Endothelial cell of umbilical vein (primary cell): ENCODE data around the gene ZNF485. TPM values are rescaled to one million over a fixed set of nuclear protein-coding genes. Genes with fewer than 3 reads are reported as not detected.
A peak's percentile ranks its signal among the peaks of the same experiment; 100 is the strongest.

Experiments
- BruUV-seq: library from RNA; stranded (reverse); fragments of 400-500 nt; replicated peaks from 2 replicates; lab custom pipeline; 2021; lab: Mats Ljungman, UMichigan
- CTCF ChIA-PET: fragments of 300-600, 350-600 bp; sonication (Branson Sonifier 250); formaldehyde crosslinking; loops from one replicate; lab custom pipeline; 2021; ENCODE audit warnings: antibody characterized with exemption, inconsistent platforms; lab: Charles Lee
- POLR2A ChIA-PET: fragments of 300-600, 350-600 bp; sonication (Branson Sonifier 250); formaldehyde crosslinking; loops from one replicate; lab custom pipeline; 2021; ENCODE audit warnings: antibody characterized with exemption, inconsistent platforms; lab: Charles Lee
- DNase-seq: peaks from one replicate; pipeline ENCODE4 v3.0.0-alpha.2; 2011; ENCODE audit warnings: low read depth, low spot score
- FAIRE-seq: peaks from 2 replicates; lab custom pipeline; 2011; peaks lifted over from hg19 to GRCh38; lab: Jason Lieb, UNC
- H2AFZ ChIP-seq: 2 replicates; pipeline ENCODE4 v1.6.0; 2012; ENCODE audit warnings: low read depth, low read length, control low read depth, inconsistent platforms
- H3K27ac ChIP-seq: 2 replicates; pipeline ENCODE4 v1.5.1; 2011; ENCODE audit warnings: low read depth, mild to moderate bottlenecking, control low read depth, low read length, moderate library complexity; ENCODE audit not compliant: insufficient read depth
- H3K27me3 ChIP-seq, 2 experiments: 2 replicates each; pipeline versions ENCODE4 v1.6.0 to v1.6.1; 2011; ENCODE audit warnings: low read length in 2 of 2, mixed read lengths in 1 of 2; ENCODE audit not compliant: control insufficient read depth in 2 of 2, insufficient read depth in 2 of 2
- H3K36me3 ChIP-seq, 2 experiments: 2 replicates in 1 of 2; 3 replicates in 1 of 2; pipeline ENCODE4 v1.5.1; 2011; ENCODE audit warnings: low read length in 2 of 2, mild to moderate bottlenecking in 1 of 2, moderate library complexity in 1 of 2; ENCODE audit not compliant: control insufficient read depth in 2 of 2, insufficient read depth in 2 of 2; ENCODE audit errors: extremely low read depth in 1 of 2
- H3K4me1 ChIP-seq: 3 replicates; pipeline ENCODE4 v1.5.1; 2011; ENCODE audit warnings: mild to moderate bottlenecking, low read length; ENCODE audit not compliant: control insufficient read depth, insufficient read depth; ENCODE audit errors: extremely low read depth
- H3K4me2 ChIP-seq: 2 replicates; pipeline ENCODE4 v1.6.1; 2011; ENCODE audit warnings: low read length, control low read depth, mixed read lengths; ENCODE audit not compliant: insufficient read depth
- H3K4me3 ChIP-seq, 3 experiments: fragments of 200-600 bp in 1 of 3; sonication (generic), shearing (Covaris generic) in 1 of 3; replicated peaks in 1 of 3; 2 replicates each; pipeline ENCODE4 v1.5.1; 2011 to 2016; ENCODE audit warnings: control low read depth in 3 of 3, low read length in 3 of 3, mild to moderate bottlenecking in 2 of 3, inconsistent platforms in 1 of 3, low read depth in 1 of 3, moderate library complexity in 1 of 3; ENCODE audit not compliant: insufficient read depth in 1 of 3
- H3K79me2 ChIP-seq: 2 replicates; pipeline ENCODE4 v1.6.0; 2012; ENCODE audit warnings: low read length, inconsistent platforms; ENCODE audit not compliant: control insufficient read depth, insufficient read depth
- H3K9ac ChIP-seq: replicated peaks from 2 replicates; pipeline ENCODE3; 2011; ENCODE audit warnings: low read length, control low read depth; ENCODE audit not compliant: insufficient read depth; ENCODE audit errors: extremely low read depth
- H3K9me1 ChIP-seq: replicated peaks from 3 replicates; pipeline ENCODE4 v1.6.0; 2011; ENCODE audit warnings: mild to moderate bottlenecking, low read length; ENCODE audit not compliant: control insufficient read depth, insufficient read depth; ENCODE audit errors: extremely low read depth
- H3K9me3 ChIP-seq: replicated peaks from 2 replicates; pipeline ENCODE4 v1.5.1; 2012; ENCODE audit warnings: low read length, inconsistent platforms; ENCODE audit not compliant: control insufficient read depth, insufficient read depth
- H4K20me1 ChIP-seq: replicated peaks from 2 replicates; pipeline ENCODE3; 2011; ENCODE audit warnings: mild to moderate bottlenecking, low read length; ENCODE audit not compliant: control insufficient read depth, insufficient read depth; ENCODE audit errors: extremely low read depth
- EZH2 ChIP-seq: IDR thresholded peaks from 2 replicates; pipeline ENCODE4 v1.6.1; 2012; ENCODE audit warnings: borderline replicate concordance, low read depth, mild to moderate bottlenecking, moderate library complexity, low read length, inconsistent platforms; ENCODE audit not compliant: severe bottlenecking
- FOS ChIP-seq: IDR thresholded peaks from 2 replicates; pipeline ENCODE4 v1.6.1; 2011; ENCODE audit warnings: mild to moderate bottlenecking, low read length, moderate library complexity, borderline replicate concordance; ENCODE audit not compliant: insufficient read depth
- GATA2 ChIP-seq: IDR thresholded peaks from 2 replicates; pipeline ENCODE4 v1.7.0; 2011; ENCODE audit warnings: low read depth, mild to moderate bottlenecking, moderate library complexity, mixed read lengths, low read length; ENCODE audit not compliant: insufficient read length, insufficient read depth
- JUN ChIP-seq: IDR thresholded peaks from 2 replicates; pipeline ENCODE4 v1.6.1; 2011; ENCODE audit warnings: borderline replicate concordance, low read depth; ENCODE audit not compliant: insufficient read length, insufficient read depth
- MYC ChIP-seq: IDR thresholded peaks from one replicate; pipeline ENCODE4 v1.6.1; 2011; ENCODE audit warnings: mild to moderate bottlenecking, low read depth, low read length
- POLR2A ChIP-seq: IDR thresholded peaks from 2 replicates; pipeline ENCODE4 v1.6.1; 2012; ENCODE audit warnings: low read depth, mild to moderate bottlenecking, control low read depth, low read length
- POLR2AphosphoS5 ChIP-seq: IDR thresholded peaks from 2 replicates; pipeline ENCODE4 v1.6.1; 2012; ENCODE audit warnings: low read depth, mild to moderate bottlenecking, control low read depth, low read length, moderate library complexity; ENCODE audit not compliant: insufficient read depth
- dilution Hi-C: fragments of 300-500 bp; cut with MboI; formaldehyde crosslinking; loops from one replicate; pipeline ENCODE4 v1.15.0; 2019; ENCODE audit warnings: low sequenced_read_pairs; ENCODE audit not compliant: extremely low pct_ligation_motif_present
- intact Hi-C: fragments of 100-400 bp; cut with micrococcal nuclease; formaldehyde crosslinking; loops from one replicate; pipeline ENCODE4 v1.10.0; 2022
- polyA plus RNA-seq, 4 experiments: library from polyadenylated mRNA; depleted of rRNA in 3 of 4; stranded (reverse) in 3 of 4; unstranded in 1 of 4; fragments of >200 nt; gene quantifications; 2 replicates each; pipeline versions ENCODE4 v1.2.1 to v1.2.3, GENCODE V29; 2011 to 2012; ENCODE audit warnings: missing spikeins in 1 of 4
- total RNA-seq: library from RNA; stranded (reverse); gene quantifications from 2 replicates; pipeline ENCODE4 v1.2.3, GENCODE V29; 2021
- TF ChIP-seq, protein P1 (sequence below), 2 donors: IDR thresholded peaks; 1 replicate in 1 of 2; 2 replicates in 1 of 2; pipeline ENCODE4 v1.5.1; 2011; ENCODE audit warnings: low read length in 2 of 2, mild to moderate bottlenecking in 2 of 2, moderate library complexity in 2 of 2, control low read depth in 1 of 2, inconsistent platforms in 1 of 2, low read depth in 1 of 2; ENCODE audit not compliant: insufficient read depth in 1 of 2; ENCODE audit errors: extremely low read depth in 1 of 2
- TF ChIP-seq, protein P2 (sequence below): IDR thresholded peaks from 2 replicates; pipeline ENCODE4 v1.6.1; 2011; ENCODE audit not compliant: insufficient read depth, insufficient read length

ZNF485 gene
- total and polyA plus RNA-seq, 2 donors (not counting 3 experiments of a cell fraction or from before 2014, with no cell fraction given) = 1.0 to 1.2 TPM

DNA sequence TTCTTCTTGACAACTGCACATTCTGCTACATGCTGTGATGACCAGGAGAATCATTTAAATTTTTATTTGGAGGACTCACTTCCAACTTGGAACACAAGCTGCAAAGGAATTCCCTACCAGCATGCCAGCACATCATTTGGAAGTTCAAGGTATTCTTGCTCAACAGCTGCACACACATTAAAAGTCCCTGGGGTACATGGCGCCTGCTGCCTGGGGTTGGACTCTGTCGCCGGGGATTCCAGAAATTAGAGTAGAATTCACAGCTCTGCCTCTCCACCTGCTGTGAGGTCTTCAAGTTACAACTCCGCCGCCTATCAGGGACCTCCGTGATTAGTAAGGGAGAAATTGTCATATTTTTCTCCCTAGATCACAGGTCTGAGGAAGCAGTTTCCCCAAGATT is 41.3 kb downstream of the ZNF485 start:
- POLR2A ChIA-PET = no interaction called here
- H3K79me2 ChIP-seq = no peaks in the 10 kb centered on the region
- CTCF ChIA-PET = no interaction called here
- peaks cover 0 to 6% of the 10 kb centered on the region in 2 experiments for H3K27me3 ChIP-seq
- H3K9me3 ChIP-seq = peaks cover 12% of the 10 kb centered on the region
- H3K4me1 ChIP-seq = peaks cover 5% of the 10 kb centered on the region
- no peak overlapping the region for H3K27ac ChIP-seq
- intact Hi-C loops (loop anchor here (5.0 kb wide), 1 partner anchor 75 kb away; the partner anchor contains the start of gene ZNF239), dilution Hi-C loops (no loop called here)
- no peaks in the 10 kb centered on the region for H4K20me1 ChIP-seq
- peaks cover 0 to 13% of the 10 kb centered on the region in 2 experiments for H3K36me3 ChIP-seq
- no peak overlapping the region for H2AFZ ChIP-seq
- peak overlapping the region; percentile 73 for H3K4me2 ChIP-seq
- no peaks in the 10 kb centered on the region for H3K9me1 ChIP-seq
- H3K4me3 ChIP-seq = no peak overlapping the region
- H3K9ac ChIP-seq = no peak overlapping the region
- TF ChIP-seq EZH2 (no peak), MYC (no peak), GATA2 (no peak), JUN (no peak)
- TSS peak; percentile 45 for BruUV-seq
- DNase-seq = no peak
- FAIRE-seq = no peak

DNA sequence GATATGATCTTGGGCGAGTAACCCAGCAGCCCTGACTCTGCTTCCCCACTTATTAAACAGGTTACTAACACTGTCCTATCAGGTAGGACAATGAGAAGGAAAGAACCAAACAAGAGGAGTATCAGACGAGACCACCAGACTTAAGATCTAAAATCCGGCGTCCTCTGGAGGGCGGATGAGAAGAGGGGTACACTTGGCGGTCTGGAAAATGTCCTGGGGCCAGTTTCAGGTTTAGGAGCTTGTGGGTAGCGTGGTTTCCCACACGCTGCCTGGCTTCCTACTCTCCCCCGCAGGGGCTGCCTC is 41.8 kb downstream of the ZNF485 start:
- CTCF ChIA-PET = no interaction called here
- POLR2A ChIA-PET = no interaction called here
- Histone ChIP-seq H3K4me2 (peak overlapping the region; percentile 73), H3K79me2 (no peaks in the 10 kb centered on the region), H3K36me3 (peaks cover 0 to 13% of the 10 kb centered on the region in 2 experiments), H3K27me3 (peaks cover 0 to 6% of the 10 kb centered on the region in 2 experiments), H2AFZ (peak overlapping the region; percentile 93), H4K20me1 (no peaks in the 10 kb centered on the region), H3K4me3 (peak overlapping the region; percentile 50 to 77 (median 55)), H3K27ac (no peak overlapping the region), H3K9ac (peak overlapping the region; percentile 82), H3K4me1 (peaks cover 5% of the 10 kb centered on the region), H3K9me3 (peaks cover 12% of the 10 kb centered on the region), H3K9me1 (no peaks in the 10 kb centered on the region)
- peak; percentile 3 for DNase-seq
- intact Hi-C loops = loop anchor here (1.0 to 5.0 kb wide), 3 partner anchors 42 to 76 kb away; partner anchors contain the start of genes ZNF239 and ZNF485
- BruUV-seq = no TSS peak
- dilution Hi-C loops = no loop called here
- TF ChIP-seq GATA2 = no peak
- TF ChIP-seq JUN = no peak
- no peak for TF ChIP-seq EZH2
- TF ChIP-seq, protein P1, sequence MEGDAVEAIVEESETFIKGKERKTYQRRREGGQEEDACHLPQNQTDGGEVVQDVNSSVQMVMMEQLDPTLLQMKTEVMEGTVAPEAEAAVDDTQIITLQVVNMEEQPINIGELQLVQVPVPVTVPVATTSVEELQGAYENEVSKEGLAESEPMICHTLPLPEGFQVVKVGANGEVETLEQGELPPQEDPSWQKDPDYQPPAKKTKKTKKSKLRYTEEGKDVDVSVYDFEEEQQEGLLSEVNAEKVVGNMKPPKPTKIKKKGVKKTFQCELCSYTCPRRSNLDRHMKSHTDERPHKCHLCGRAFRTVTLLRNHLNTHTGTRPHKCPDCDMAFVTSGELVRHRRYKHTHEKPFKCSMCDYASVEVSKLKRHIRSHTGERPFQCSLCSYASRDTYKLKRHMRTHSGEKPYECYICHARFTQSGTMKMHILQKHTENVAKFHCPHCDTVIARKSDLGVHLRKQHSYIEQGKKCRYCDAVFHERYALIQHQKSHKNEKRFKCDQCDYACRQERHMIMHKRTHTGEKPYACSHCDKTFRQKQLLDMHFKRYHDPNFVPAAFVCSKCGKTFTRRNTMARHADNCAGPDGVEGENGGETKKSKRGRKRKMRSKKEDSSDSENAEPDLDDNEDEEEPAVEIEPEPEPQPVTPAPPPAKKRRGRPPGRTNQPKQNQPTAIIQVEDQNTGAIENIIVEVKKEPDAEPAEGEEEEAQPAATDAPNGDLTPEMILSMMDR (IDR thresholded peaks at IDR 0.05; ENCODE audit: extremely low read depth in 1 of 2, insufficient read depth in 1 of 2, low read depth in 1 of 2, low read length in 2 of 2) = no peak
- TF ChIP-seq MYC = no peak
- no peak for TF ChIP-seq POLR2A
- no peak for TF ChIP-seq FOS
- TF ChIP-seq, protein P2, sequence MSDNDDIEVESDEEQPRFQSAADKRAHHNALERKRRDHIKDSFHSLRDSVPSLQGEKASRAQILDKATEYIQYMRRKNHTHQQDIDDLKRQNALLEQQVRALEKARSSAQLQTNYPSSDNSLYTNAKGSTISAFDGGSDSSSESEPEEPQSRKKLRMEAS = no peak
- no peak for TF ChIP-seq POLR2AphosphoS5
- no peak for FAIRE-seq
